Muscle of leg (tissue), 11 donors: ENCODE data around the gene CUX1. TPM values are rescaled to one million over a fixed set of nuclear protein-coding genes. Genes with fewer than 3 reads are reported as not detected.
"Not testable (repeated sequence)": the region's sequence is repeated elsewhere in the genome, so short reads cannot be mapped to it uniquely, and the experiment has no call there.

ENCODE experiments used
- DNase-seq: peaks from one replicate; pipeline ENCODE4 v3.0.0; 2013
- H3K27ac ChIP-seq: one replicate; pipeline ENCODE4 v1.5.1; 2013; ENCODE audit warnings: mild to moderate bottlenecking, low read length, control low read depth
- H3K27me3 ChIP-seq: one replicate; pipeline ENCODE4 v1.6.1; 2013; ENCODE audit warnings: low read length; ENCODE audit not compliant: control insufficient read depth, insufficient read depth
- H3K36me3 ChIP-seq: one replicate; pipeline ENCODE4 v1.6.1; 2013; ENCODE audit warnings: low read length; ENCODE audit not compliant: control insufficient read depth, insufficient read depth
- H3K4me1 ChIP-seq: one replicate; pipeline ENCODE4 v1.6.1; 2013; ENCODE audit warnings: low read length; ENCODE audit not compliant: control insufficient read depth, insufficient read depth
- H3K4me3 ChIP-seq: one replicate; pipeline ENCODE4 v1.5.1; 2013; ENCODE audit warnings: low read length, control low read depth
- H3K9me3 ChIP-seq: replicated peaks from 2 replicates; pipeline ENCODE4 v1.6.1; 2013; ENCODE audit warnings: low read depth, low read length; ENCODE audit not compliant: control insufficient read depth
- whole genome bisulfite sequencing: methylation state at CpG from one replicate; pipeline ENCODE4 v1.1.5; 2013; ENCODE audit warnings: missing lambda C conversion rate; ENCODE audit not compliant: insufficient coverage; 5-methylcytosine and 5-hydroxymethylcytosine counted together
- polyA plus RNA-seq, 8 donors: library from polyadenylated mRNA; unstranded; fragments of 120-200 nt; gene quantifications; one replicate each; pipeline versions ENCODE4 v1.2.1 to v1.2.3, GENCODE V29; 2013; ENCODE audit warnings: inconsistent platforms in 1 of 8, low replicate concordance in 1 of 8; ENCODE audit not compliant: insufficient read length in 8 of 8, insufficient read depth in 1 of 8
- total RNA-seq: library from RNA; stranded (reverse); fragments of 120-200 nt; gene quantifications from one replicate; pipeline ENCODE4 v1.2.4, GENCODE V29; 2013

CUX1 gene
- total and polyA plus RNA-seq, 9 donors = 29.4 to 46.9 (median 40.8) TPM

- Histone ChIP-seq H3K9me3 (no peaks in the 10 kb centered on the region), H3K27me3 (no peaks in the 10 kb centered on the region), H3K27ac (no peak overlapping the region), H3K4me1 (peaks cover 19% of the 10 kb centered on the region), H3K4me3 (no peak overlapping the region), H3K36me3 (peaks cover 10% of the 10 kb centered on the region)
- DNase-seq = no peak
- 56% methylated on average over 16 of the region's 22 CpGs for WGBS
These were observed 353.1 kb downstream of the CUX1 start for GRCh38 chr7:102170393-102170970.

DNA sequence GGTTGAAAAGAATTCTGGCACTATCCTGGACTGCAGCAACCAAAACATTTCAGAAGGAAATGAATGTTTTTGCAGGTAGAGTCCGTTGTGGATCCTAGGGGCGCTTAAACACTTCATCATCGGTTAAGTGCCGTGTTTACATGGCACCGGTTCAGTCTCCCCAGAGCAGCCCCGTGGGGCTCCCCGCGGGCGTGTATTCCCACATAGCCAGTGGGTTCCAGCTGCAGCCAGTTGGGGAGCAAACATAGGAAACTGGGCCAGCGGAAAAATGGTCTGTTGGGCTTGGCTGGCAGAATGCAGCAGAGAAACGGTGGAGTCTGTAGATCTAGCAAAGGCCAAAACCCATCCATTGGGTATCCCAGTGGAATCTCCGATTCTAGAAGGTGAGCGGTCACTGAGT is 356.2 kb downstream of the CUX1 start:
- peaks cover 12% of the 10 kb centered on the region for H3K36me3 ChIP-seq
- no peak for DNase-seq
- no peak overlapping the region for H3K4me3 ChIP-seq
- no peaks in the 10 kb centered on the region for H3K27me3 ChIP-seq
- no peak overlapping the region for H3K27ac ChIP-seq
- WGBS = 63% methylated on average over 12 of the region's 13 CpGs
- peaks cover 33% of the 10 kb centered on the region for H3K4me1 ChIP-seq
- H3K9me3 ChIP-seq = no peaks in the 10 kb centered on the region

DNA sequence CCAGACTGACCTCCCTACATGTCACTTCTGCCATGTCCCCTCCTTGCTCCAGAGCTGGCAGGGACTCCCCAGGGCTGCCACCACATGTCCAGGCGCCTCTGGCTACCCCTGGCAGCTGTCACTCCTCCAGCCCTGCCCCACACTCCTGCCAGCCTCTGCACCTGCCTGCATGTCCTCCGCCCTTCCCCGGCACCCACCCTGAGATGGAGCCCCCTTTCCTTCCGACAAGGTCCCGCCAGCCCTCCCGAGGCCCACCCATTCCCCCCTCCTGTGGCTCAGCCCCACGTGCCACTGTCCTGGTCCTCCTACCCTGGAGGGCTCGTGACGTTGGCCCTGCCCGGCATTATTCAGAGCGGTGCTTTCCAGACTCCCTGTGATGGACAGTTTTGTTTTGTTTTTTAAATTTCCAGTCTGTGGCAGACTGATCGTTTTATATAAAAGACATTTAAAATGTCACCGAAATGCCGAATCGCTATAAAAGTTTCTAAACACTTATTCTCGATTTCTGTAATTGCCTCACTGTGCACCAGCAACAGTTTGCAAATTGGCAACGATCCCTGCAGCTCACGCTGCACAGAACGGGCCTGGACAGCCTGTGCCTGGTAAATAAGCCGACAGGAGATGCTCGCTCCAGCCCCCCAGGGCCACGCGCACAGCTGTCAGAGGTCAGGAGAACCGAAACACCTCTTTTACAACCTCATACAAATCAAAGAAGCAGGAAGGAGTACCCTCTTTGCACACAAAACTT is 358.2 kb downstream of the CUX1 start:
- Histone ChIP-seq H3K4me3 (no peak overlapping the region), H3K9me3 (no peaks in the 10 kb centered on the region), H3K27me3 (no peaks in the 10 kb centered on the region), H3K36me3 (peaks cover 18% of the 10 kb centered on the region), H3K4me1 (peaks cover 23% of the 10 kb centered on the region), H3K27ac (peak overlapping the region; percentile 55)
- DNase-seq = peak; percentile 39
- 63% methylated on average over 15 of the region's 24 CpGs for WGBS

- Histone ChIP-seq H3K27ac (no peak overlapping the region), H3K36me3 (peaks cover 17% of the 10 kb centered on the region)
These were observed 361.0 kb downstream of the CUX1 start for GRCh38 chr7:102178410-102178809.

GRCh38 chr7:102180727-102181126 is 363.3 kb downstream of the CUX1 start:
- no peaks in the 10 kb centered on the region for H3K9me3 ChIP-seq
- no peaks in the 10 kb centered on the region for H3K27me3 ChIP-seq
- H3K27ac ChIP-seq = no peak overlapping the region
- no peak overlapping the region for H3K4me3 ChIP-seq
- DNase-seq = no peak
- peaks cover 15% of the 10 kb centered on the region for H3K4me1 ChIP-seq
- WGBS = 90% methylated on average over 2 of the region's 10 CpGs
- peaks cover 25% of the 10 kb centered on the region for H3K36me3 ChIP-seq

More at GRCh38 chr7:102178410-102178809, 361.0 kb downstream of the CUX1 start:
- Histone ChIP-seq H3K9me3 (no peaks in the 10 kb centered on the region), H3K27me3 (no peaks in the 10 kb centered on the region), H3K4me1 (peaks cover 25% of the 10 kb centered on the region), H3K4me3 (no peak overlapping the region)
- 84% methylated on average over 18 of the region's 18 CpGs for WGBS
- DNase-seq = no peak

GRCh38 chr7:102181517-102181916 is 364.1 kb downstream of the CUX1 start:
- Histone ChIP-seq H3K36me3 (peaks cover 31% of the 10 kb centered on the region), H3K27ac (no peak overlapping the region), H3K27me3 (no peaks in the 10 kb centered on the region), H3K4me1 (peaks cover 8% of the 10 kb centered on the region), H3K9me3 (no peaks in the 10 kb centered on the region), H3K4me3 (no peak overlapping the region)
- DNase-seq = no peak
- WGBS = 89% methylated on average over 3 of the region's 8 CpGs

DNA sequence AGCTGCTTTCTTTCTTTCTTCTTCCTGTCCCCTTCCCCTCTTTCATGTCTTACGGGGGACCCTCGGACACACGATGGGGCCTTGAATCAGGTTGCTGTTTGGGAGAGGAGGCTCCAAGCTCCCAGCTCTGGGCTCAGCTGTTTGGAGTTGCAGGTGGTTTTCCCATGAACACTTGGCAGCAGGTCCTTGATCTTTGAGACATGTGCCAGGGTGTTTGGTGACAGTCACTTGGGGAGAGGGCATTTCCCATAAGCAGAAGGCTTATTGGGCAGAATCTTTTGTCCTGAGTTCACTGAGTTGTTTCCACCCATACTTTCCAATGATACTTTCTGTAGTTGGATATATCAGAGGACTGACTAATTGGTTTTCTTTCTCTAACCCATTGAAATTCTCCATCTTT is 364.6 kb downstream of the CUX1 start:
- DNase-seq = peak; percentile 48
- Histone ChIP-seq H3K36me3 (peaks cover 33% of the 10 kb centered on the region), H3K27me3 (no peaks in the 10 kb centered on the region), H3K27ac (no peak overlapping the region), H3K9me3 (no peaks in the 10 kb centered on the region), H3K4me1 (peaks cover 8% of the 10 kb centered on the region), H3K4me3 (no peak overlapping the region)
- no CpG with 5 or more reads among the region's 3 CpGs for WGBS

DNA sequence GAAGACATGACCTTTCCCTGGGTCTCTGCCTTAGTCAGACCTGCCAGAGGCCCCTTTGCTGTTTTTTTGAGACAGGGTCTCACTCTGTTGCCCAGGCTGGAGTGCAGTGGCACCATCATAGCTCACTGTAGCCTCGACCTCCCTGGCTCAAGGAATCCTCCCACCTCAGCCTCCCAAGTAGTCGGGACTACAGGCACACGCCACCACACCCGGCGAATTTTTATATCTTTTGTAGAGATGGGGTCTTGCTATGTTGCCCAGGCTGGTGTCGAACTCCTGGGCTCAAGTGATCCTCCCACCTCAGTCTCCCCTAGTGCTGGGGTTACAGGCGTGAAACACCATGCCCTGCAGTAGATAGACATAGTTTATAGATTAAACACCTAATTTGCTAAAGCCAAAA is 366.4 kb downstream of the CUX1 start:
- not testable (repeated sequence) for H3K4me3 ChIP-seq, H3K27me3 ChIP-seq, H3K4me1 ChIP-seq, H3K27ac ChIP-seq, H3K9me3 ChIP-seq, DNase-seq
- no CpG with 5 or more reads among the region's 7 CpGs for WGBS
- H3K36me3 ChIP-seq = peaks cover 29% of the 10 kb centered on the region

DNA sequence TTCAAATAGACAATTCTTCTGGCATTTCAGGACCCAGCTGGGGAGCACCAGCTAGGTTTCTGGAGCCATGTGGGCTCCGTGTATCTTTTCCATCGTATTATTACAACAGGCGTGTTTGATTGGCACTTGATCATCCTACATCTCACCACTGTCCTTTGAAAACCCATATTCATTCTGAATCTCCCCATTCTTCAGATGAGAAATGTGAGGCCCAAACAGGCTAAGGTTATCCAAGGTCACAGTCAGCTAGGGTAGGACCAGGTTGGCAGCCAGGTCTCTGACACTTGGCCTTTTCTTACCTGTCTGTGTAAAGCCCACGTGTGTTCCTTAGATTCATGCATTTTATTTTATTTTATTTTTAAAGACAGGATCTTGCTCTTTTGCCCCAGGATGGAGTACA is 366.9 kb downstream of the CUX1 start:
- Histone ChIP-seq H3K4me3 (no peak overlapping the region), H3K27ac (no peak overlapping the region), H3K27me3 (no peaks in the 10 kb centered on the region), H3K36me3 (peaks cover 27% of the 10 kb centered on the region), H3K9me3 (no peaks in the 10 kb centered on the region), H3K4me1 (peaks cover 3% of the 10 kb centered on the region)
- WGBS = 97% methylated on average over 3 of the region's 4 CpGs
- no peak for DNase-seq

DNA sequence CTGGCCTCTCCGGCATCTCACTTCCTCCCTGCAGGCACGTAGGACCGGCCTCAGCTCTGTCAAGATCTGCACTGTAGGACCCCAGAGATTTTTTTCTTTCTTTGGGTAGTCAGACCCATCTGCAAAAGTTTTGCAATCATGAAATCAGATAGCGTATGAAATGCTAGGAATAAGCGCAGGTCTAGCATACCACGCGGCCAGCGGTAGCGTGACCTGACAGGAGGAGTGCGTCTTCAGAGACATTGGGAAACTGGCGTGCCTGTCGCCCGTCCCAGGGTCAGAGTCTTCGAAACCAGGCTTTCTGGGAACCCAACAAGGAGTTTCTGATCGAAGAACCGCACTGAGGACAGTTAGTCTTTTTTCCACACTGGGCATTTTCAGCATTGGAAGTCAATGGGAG is 368.4 kb downstream of the CUX1 start:
- Histone ChIP-seq H3K27ac (no peak overlapping the region), H3K4me3 (no peak overlapping the region), H3K27me3 (no peaks in the 10 kb centered on the region), H3K9me3 (no peaks in the 10 kb centered on the region), H3K4me1 (peaks cover 5% of the 10 kb centered on the region), H3K36me3 (peaks cover 36% of the 10 kb centered on the region)
- no peak for DNase-seq
- 88% methylated on average over 16 of the region's 16 CpGs for WGBS
